H1 (cell line): Measurements from ENCODE around the gene DOP1A. TPM values are rescaled to one million over a fixed set of nuclear protein-coding genes. Genes with fewer than 3 reads are reported as not detected.

Source experiments
- CTCF ChIA-PET: fragments of 300-600 bp; sonication (Branson Sonifier 250); formaldehyde crosslinking; loops from one replicate; lab custom pipeline; 2021; ENCODE audit not compliant: partially characterized antibody; lab: Charles Lee
- POLR2A ChIA-PET: fragments of 300-600 bp; sonication (Branson Sonifier 250); formaldehyde crosslinking; loops from one replicate; lab custom pipeline; 2021; ENCODE audit warnings: inconsistent platforms; ENCODE audit not compliant: partially characterized antibody; lab: Charles Lee
- DNase-seq, 2 experiments: peaks; one replicate each; pipeline versions ENCODE4 v3.0.0 to v3.0.0-alpha.2; 2010 to 2022; ENCODE audit warnings: low spot score in 2 of 2, low read depth in 1 of 2, mixed read lengths in 1 of 2
- FAIRE-seq: peaks from 2 replicates; lab custom pipeline; 2011; peaks lifted over from hg19 to GRCh38; lab: Jason Lieb, UNC
- H2AFZ ChIP-seq: 2 replicates; pipeline ENCODE4 v1.8.1; 2012; ENCODE audit warnings: low read length, inconsistent platforms
- H2AK5ac ChIP-seq: 2 replicates; pipeline ENCODE4 v1.6.1; 2013; ENCODE audit warnings: low read depth, low read length
- H2BK120ac ChIP-seq: replicated peaks from 2 replicates; pipeline ENCODE3; 2013; ENCODE audit warnings: low read depth, low read length, inconsistent platforms
- H2BK12ac ChIP-seq: 2 replicates; pipeline ENCODE4 v1.6.1; 2013; ENCODE audit warnings: low read depth, low read length
- H2BK15ac ChIP-seq: 2 replicates; pipeline ENCODE4 v1.6.1; 2013; ENCODE audit warnings: low read length
- H2BK20ac ChIP-seq: 2 replicates; pipeline ENCODE4 v1.6.1; 2013; ENCODE audit warnings: low read length
- H2BK5ac ChIP-seq: 2 replicates; pipeline ENCODE4 v1.6.1; 2013; ENCODE audit warnings: low read depth, low read length
- H3K14ac ChIP-seq: 2 replicates; pipeline ENCODE4 v1.6.1; 2013; ENCODE audit warnings: inconsistent platforms; ENCODE audit not compliant: insufficient read length
- H3K18ac ChIP-seq: 2 replicates; pipeline ENCODE4 v1.6.1; 2013; ENCODE audit warnings: low read length; ENCODE audit errors: extremely low read depth
- H3K23ac ChIP-seq: 2 replicates; pipeline ENCODE4 v1.6.1; 2013; ENCODE audit warnings: inconsistent platforms; ENCODE audit not compliant: insufficient read length
- H3K23me2 ChIP-seq: 2 replicates; pipeline ENCODE4 v1.6.1; 2013; ENCODE audit warnings: low read depth, low read length
- H3K27ac ChIP-seq: 2 replicates; pipeline ENCODE4 v1.6.1; 2011; ENCODE audit warnings: low read depth, low read length, inconsistent platforms
- H3K27me3 ChIP-seq, 4 experiments: replicated peaks in 1 of 4; 1 replicate in 1 of 4; 2 replicates in 3 of 4; pipeline versions ENCODE4 v1.6.1 to v1.8.1; 2011 to 2013; ENCODE audit warnings: low read length in 3 of 4, mild to moderate bottlenecking in 3 of 4, inconsistent platforms in 2 of 4, mixed read lengths in 2 of 4, moderate library complexity in 1 of 4; ENCODE audit not compliant: control insufficient read depth in 3 of 4, insufficient read depth in 3 of 4; ENCODE audit errors: extremely low read depth in 1 of 4
- H3K36me3 ChIP-seq, 4 experiments: 2 replicates each; pipeline versions ENCODE4 v1.6.1 to v1.8.1; 2011 to 2013; ENCODE audit warnings: mild to moderate bottlenecking in 4 of 4, low read length in 3 of 4, moderate library complexity in 2 of 4, control low read depth in 1 of 4, inconsistent platforms in 1 of 4; ENCODE audit not compliant: insufficient read depth in 4 of 4, control insufficient read depth in 2 of 4
- H3K4ac ChIP-seq: replicated peaks from 2 replicates; pipeline ENCODE3; 2013; ENCODE audit warnings: low read length, low read depth, mixed read lengths, inconsistent platforms; ENCODE audit not compliant: insufficient read length
- H3K4me1 ChIP-seq, 4 experiments: replicated peaks in 1 of 4; 1 replicate in 1 of 4; 2 replicates in 3 of 4; pipeline versions ENCODE4 v1.6.1 to v1.8.1; 2011 to 2013; ENCODE audit warnings: low read length in 3 of 4, inconsistent platforms in 2 of 4, mixed read lengths in 1 of 4; ENCODE audit not compliant: insufficient read depth in 4 of 4, control insufficient read depth in 3 of 4
- H3K4me2 ChIP-seq, 2 experiments: 2 replicates each; pipeline versions ENCODE4 v1.6.1 to v1.8.1; 2011 to 2013; ENCODE audit warnings: low read depth in 2 of 2, low read length in 2 of 2, control low read depth in 1 of 2, inconsistent platforms in 1 of 2, mild to moderate bottlenecking in 1 of 2; ENCODE audit not compliant: insufficient read depth in 1 of 2
- H3K4me3 ChIP-seq, 4 experiments: fragments of 200-600, 300-600 bp in 1 of 4; sonication (generic), shearing (Covaris generic), sonication (Bioruptor Twin) in 1 of 4; 2 replicates each; pipeline versions ENCODE4 v1.5.1 to v1.8.1; 2011 to 2016; ENCODE audit warnings: low read length in 4 of 4, low read depth in 3 of 4, control low read depth in 2 of 4, inconsistent platforms in 2 of 4, mild to moderate bottlenecking in 2 of 4, mixed read lengths in 1 of 4, moderate library complexity in 1 of 4; ENCODE audit not compliant: insufficient read depth in 2 of 4; ENCODE audit errors: extremely low read depth in 1 of 4
- H3K56ac ChIP-seq: replicated peaks from 2 replicates; pipeline ENCODE3; 2013; ENCODE audit warnings: low read depth, mild to moderate bottlenecking, mixed read lengths, low read length, inconsistent platforms; ENCODE audit not compliant: insufficient read length
- H3K79me1 ChIP-seq: 2 replicates; pipeline ENCODE4 v1.6.1; 2013; ENCODE audit warnings: low read depth, low read length, control low read depth
- H3K79me2 ChIP-seq, 2 experiments: 2 replicates each; pipeline versions ENCODE4 v1.6.1 to v1.8.1; 2012 to 2013; ENCODE audit warnings: low read length in 2 of 2, mild to moderate bottlenecking in 2 of 2, inconsistent platforms in 1 of 2; ENCODE audit not compliant: insufficient read depth in 2 of 2, control insufficient read depth in 1 of 2
- H3K9ac ChIP-seq, 4 experiments: replicated peaks in 1 of 4; 1 replicate in 1 of 4; 2 replicates in 3 of 4; pipeline versions ENCODE4 v1.6.1 to v1.8.1; 2011 to 2013; ENCODE audit warnings: low read depth in 3 of 4, low read length in 3 of 4, control low read depth in 2 of 4, mild to moderate bottlenecking in 2 of 4, moderate library complexity in 2 of 4, inconsistent platforms in 1 of 4; ENCODE audit errors: extremely low read depth in 1 of 4
- H3K9me3 ChIP-seq, 2 experiments: 2 replicates each; pipeline versions ENCODE4 v1.6.1 to v1.8.1; 2012 to 2013; ENCODE audit warnings: mild to moderate bottlenecking in 2 of 2, moderate library complexity in 2 of 2, control low read depth in 1 of 2, inconsistent platforms in 1 of 2, low read depth in 1 of 2, low read length in 1 of 2, mixed read lengths in 1 of 2; ENCODE audit not compliant: insufficient read depth in 2 of 2
- H4K20me1 ChIP-seq, 2 experiments: replicated peaks in 1 of 2; 2 replicates each; pipeline versions ENCODE3 to v1.8.1; 2011 to 2013; ENCODE audit warnings: inconsistent platforms in 2 of 2, low read length in 2 of 2, mild to moderate bottlenecking in 1 of 2; ENCODE audit not compliant: insufficient read depth in 2 of 2, control insufficient read depth in 1 of 2
- H4K5ac ChIP-seq: 2 replicates; pipeline ENCODE4 v1.6.1; 2013; ENCODE audit warnings: low read length, low read depth, mixed read lengths, inconsistent platforms; ENCODE audit not compliant: insufficient read length
- H4K8ac ChIP-seq: 2 replicates; pipeline ENCODE4 v1.8.0; 2013; ENCODE audit warnings: mild to moderate bottlenecking, moderate library complexity, low read length, inconsistent platforms; ENCODE audit not compliant: insufficient read depth; ENCODE audit errors: extremely low read depth
- H4K91ac ChIP-seq: replicated peaks from 2 replicates; pipeline ENCODE3; 2013; ENCODE audit warnings: low read length, mixed read lengths, inconsistent platforms; ENCODE audit not compliant: insufficient read length
- ATF2 ChIP-seq: IDR thresholded peaks from 2 replicates; pipeline ENCODE4 v1.6.1; 2012; ENCODE audit warnings: low read length, inconsistent platforms
- CBX8 ChIP-seq: fragments of 300-800, 300-1000 bp; sonication (generic); IDR thresholded peaks from 2 replicates; pipeline ENCODE4 v1.7.1; 2016; ENCODE audit warnings: low read depth, low read length, borderline replicate concordance
- EGR1 ChIP-seq: IDR thresholded peaks from 2 replicates; pipeline ENCODE4 v1.6.1; 2011; ENCODE audit warnings: low read depth, low read length, borderline replicate concordance
- RAD21 ChIP-seq, 2 experiments: IDR thresholded peaks in 1 of 2; conservative IDR thresholded peaks in 1 of 2; 2 replicates each; pipeline ENCODE4 v1.6.1; 2011; ENCODE audit warnings: low read depth in 2 of 2, low read length in 2 of 2, improper control_type of control experiment in 1 of 2, inconsistent platforms in 1 of 2, mild to moderate bottlenecking in 1 of 2, moderate library complexity in 1 of 2
- SAP30 ChIP-seq: fragments of 300-600 bp; sonication (generic); IDR thresholded peaks from 2 replicates; pipeline ENCODE4 v1.7.1; 2012; ENCODE audit warnings: low read length, moderate library complexity, mild to moderate bottlenecking, inconsistent platforms; ENCODE audit not compliant: insufficient read depth, insufficient replicate concordance
- SP2 ChIP-seq: IDR thresholded peaks from 2 replicates; pipeline ENCODE4 v1.6.1; 2012; ENCODE audit warnings: mild to moderate bottlenecking, low read length, inconsistent platforms
- TEAD4 ChIP-seq: IDR thresholded peaks from 2 replicates; pipeline ENCODE4 v1.6.1; 2012; ENCODE audit warnings: low read depth, low read length, inconsistent platforms, mixed read lengths
- YY1 ChIP-seq: IDR thresholded peaks from 2 replicates; pipeline ENCODE4 v1.6.1; 2011; ENCODE audit warnings: low read depth, mild to moderate bottlenecking, low read length
- WGBS, 2 experiments: shearing (Covaris generic) in 1 of 2; methylation state at CpG; one replicate each; pipeline versions ENCODE4 v1.1.6 to v1.1.7; 2013 to 2015; ENCODE audit warnings: low lambda C conversion rate in 2 of 2, mixed read lengths in 2 of 2, inconsistent platforms in 1 of 2, low coverage in 1 of 2, missing lambda C conversion rate in 1 of 2; ENCODE audit not compliant: insufficient replicate concordance in 2 of 2, insufficient coverage in 1 of 2, insufficient read length in 1 of 2; ENCODE audit errors: extremely low coverage in 1 of 2, missing lambda C conversion rate in 1 of 2; 5-methylcytosine and 5-hydroxymethylcytosine counted together
- polyA plus RNA-seq, 7 experiments: library from polyadenylated mRNA; depleted of rRNA in 3 of 7; stranded (reverse) in 5 of 7; unstranded in 2 of 7; fragments of >200 nt in 5 of 7; fragments of 200-250 nt in 2 of 7; gene quantifications; 1 replicate in 5 of 7; 2 replicates in 1 of 7; 4 replicates in 1 of 7; pipeline versions ENCODE4 v1.2.1 to v1.2.3, GENCODE V29; 2011 to 2013; ENCODE audit warnings: missing spikeins in 2 of 7, mixed read lengths in 2 of 7
- total RNA-seq: library from RNA; stranded (reverse); fragmentation: NEBNext Ultra II Directional; extraction: Animal tissue kit (Norgen Biotek cat#: 25700); gene quantifications from 2 replicates; pipeline ENCODE4 v1.2.1, GENCODE V29; 2021

DOP1A gene
- total and polyA plus RNA-seq, 2 of the 8 experiments (the other 6 are each of a cell fraction or from before 2014, with no cell fraction given), result 7.5 to 14.7 TPM

DNA sequence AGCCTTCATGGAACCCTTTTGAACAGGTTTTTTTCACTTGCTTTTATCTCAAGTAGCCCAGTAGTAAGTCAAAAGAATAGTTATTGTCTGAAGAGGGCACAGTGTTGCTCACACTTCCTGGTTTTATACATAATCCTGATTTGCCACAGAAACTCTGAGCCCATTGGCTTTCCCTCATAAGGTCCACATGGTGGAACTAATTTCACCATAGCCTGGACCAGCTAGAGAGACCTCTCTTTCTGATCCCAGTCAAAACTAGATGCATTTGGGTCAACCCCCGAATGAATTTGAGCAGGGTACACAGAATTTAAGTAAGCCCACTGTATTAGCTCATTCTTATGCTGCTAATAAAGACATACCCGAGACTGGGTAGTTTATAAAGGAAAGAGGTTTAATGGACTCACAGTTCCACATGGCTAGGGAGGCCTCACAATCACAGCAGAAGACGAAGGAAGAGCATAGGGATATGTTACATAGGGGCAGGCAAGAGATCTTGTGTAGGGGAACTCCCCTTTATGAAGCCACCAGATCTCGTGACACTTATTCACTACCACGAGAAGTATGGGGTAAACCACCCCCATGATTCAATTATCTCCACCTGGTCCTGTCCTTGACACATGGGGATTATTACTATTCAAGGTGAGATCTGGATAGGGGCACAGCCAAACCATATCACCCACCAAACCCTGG lies 131.8 kb downstream of the DOP1A start:
- Histone ChIP-seq H2BK15ac (no peak overlapping the region), H3K27ac (no peak overlapping the region), H3K4ac (no peak overlapping the region), H2AFZ (no peak overlapping the region), H4K91ac (no peak overlapping the region)
- WGBS, 2 experiments, result 93% methylated on average over 5 of the region's 5 CpGs; no CpG with 5 or more reads in 1 of the 2 experiments
- DNase-seq (no peak), FAIRE-seq (no peak)
- POLR2A ChIA-PET, result no interaction called here
- TF ChIP-seq EGR1, result no peak
- no peak for TF ChIP-seq TEAD4
- no peak for TF ChIP-seq YY1
- no peak for TF ChIP-seq SP2
- TF ChIP-seq SAP30, result no peak
- TF ChIP-seq CBX8, result no peak
- no peak for TF ChIP-seq ATF2
- no peak for TF ChIP-seq RAD21 (IDR thresholded peaks at IDR 0.05 in 1 of 2, conservative IDR thresholded peaks at IDR 0.05 in 1 of 2; ENCODE audit: low read depth in 2 of 2, low read length in 2 of 2)
- TF ChIP-seq, all 59 proteins: peak for 0
- no peaks in the 10 kb centered on the region for H3K27me3 ChIP-seq
- no peak overlapping the region for H3K56ac ChIP-seq
- no peak overlapping the region for H3K18ac ChIP-seq
- no peaks in the 10 kb centered on the region for H3K79me1 ChIP-seq
- H4K5ac ChIP-seq, result no peak overlapping the region
- no peaks in the 10 kb centered on the region for H3K9me3 ChIP-seq
- no peaks in the 10 kb centered on the region for H3K4me1 ChIP-seq
- no peak overlapping the region for H3K4me3 ChIP-seq
- H3K79me2 ChIP-seq, result no peaks in the 10 kb centered on the region
- H3K14ac ChIP-seq, result no peak overlapping the region
- no peak overlapping the region for H3K9ac ChIP-seq
- no peak overlapping the region for H2BK12ac ChIP-seq
- no peak overlapping the region for H2BK120ac ChIP-seq
- peaks cover 0 to 7% (median 0%) of the 10 kb centered on the region in 4 experiments; a peak in 4 of 8 replicates for H3K36me3 ChIP-seq
- H4K20me1 ChIP-seq, result no peaks in the 10 kb centered on the region
- no peak overlapping the region for H4K8ac ChIP-seq
- H2AK5ac ChIP-seq, result no peak overlapping the region
- H3K23ac ChIP-seq, result no peak overlapping the region
- H2BK5ac ChIP-seq, result no peak overlapping the region
- peaks cover under 1% of the 10 kb centered on the region for H3K23me2 ChIP-seq
- no peak overlapping the region for H3K4me2 ChIP-seq
- H2BK20ac ChIP-seq, result no peak overlapping the region
- CTCF ChIA-PET, result interaction anchor here (0.6 to 8.9 kb wide), 4 partner anchors 17 to 149 kb away, joined by 3 to 42 read pairs (median 4); no protein-coding TSS in a partner anchor
